K562 treated with DMSO at 1 percent for 4 hours (cell line): Measurements from ENCODE around the gene TAF9B. TPM values are rescaled to one million over a fixed set of nuclear protein-coding genes. Genes with fewer than 3 reads are reported as not detected.

Experiments
- total RNA-seq: library from RNA; unstranded; fragments of 300-600 nt; gene quantifications from 2 replicates; pipeline ENCODE4 v1.2.3, GENCODE V29; 2022; ENCODE audit not compliant: insufficient read depth

The TAF9B gene
- total RNA-seq = 7.9 and 8.6 TPM in 2 replicates

GRCh38 chrX:78139160-78140123 lies at the start of gene TAF9B:
Gene TAF9B, minus strand, starts transcription at chrX:78139650. Its CDS starts 39 bp downstream, at chrX:78139611.

GRCh38 chrX:78103623-78104446 lies 35.6 kb downstream of the TAF9B start, which contains the start of gene PGK1:
Gene PGK1, plus strand, starts transcription at chrX:78104248. Its CDS starts 93 bp downstream, at chrX:78104341.

Other genes starting within 250 kb of the TAF9B start
- gene MAGT1, start 244.2 kb downstream of the TAF9B start, total RNA-seq = 15.8 and 19.3 TPM in 2 replicates
- gene COX7B, start 240.2 kb downstream of the TAF9B start, total RNA-seq = 514 and 686 TPM in 2 replicates
- gene ATP7A, start 229.0 kb downstream of the TAF9B start, total RNA-seq = 3.1 and 4.1 TPM in 2 replicates
- not detected in 2 replicates for gene PGAM4, start 170.0 kb downstream of the TAF9B start, total RNA-seq
- gene PGK1, start 35.4 kb downstream of the TAF9B start, total RNA-seq = 130 and 137 TPM in 2 replicates
- gene CYSLTR1, start 188.0 kb upstream of the TAF9B start, total RNA-seq = not detected in 2 replicates